ENCODE measurements around the gene NOL6. TPM values are rescaled to one million over a fixed set of nuclear protein-coding genes. Genes with fewer than 3 reads are reported as not detected.

NOL6 gene
- total RNA-seq, 1 donor from 2014 or later: 60.1 TPM

DNA sequence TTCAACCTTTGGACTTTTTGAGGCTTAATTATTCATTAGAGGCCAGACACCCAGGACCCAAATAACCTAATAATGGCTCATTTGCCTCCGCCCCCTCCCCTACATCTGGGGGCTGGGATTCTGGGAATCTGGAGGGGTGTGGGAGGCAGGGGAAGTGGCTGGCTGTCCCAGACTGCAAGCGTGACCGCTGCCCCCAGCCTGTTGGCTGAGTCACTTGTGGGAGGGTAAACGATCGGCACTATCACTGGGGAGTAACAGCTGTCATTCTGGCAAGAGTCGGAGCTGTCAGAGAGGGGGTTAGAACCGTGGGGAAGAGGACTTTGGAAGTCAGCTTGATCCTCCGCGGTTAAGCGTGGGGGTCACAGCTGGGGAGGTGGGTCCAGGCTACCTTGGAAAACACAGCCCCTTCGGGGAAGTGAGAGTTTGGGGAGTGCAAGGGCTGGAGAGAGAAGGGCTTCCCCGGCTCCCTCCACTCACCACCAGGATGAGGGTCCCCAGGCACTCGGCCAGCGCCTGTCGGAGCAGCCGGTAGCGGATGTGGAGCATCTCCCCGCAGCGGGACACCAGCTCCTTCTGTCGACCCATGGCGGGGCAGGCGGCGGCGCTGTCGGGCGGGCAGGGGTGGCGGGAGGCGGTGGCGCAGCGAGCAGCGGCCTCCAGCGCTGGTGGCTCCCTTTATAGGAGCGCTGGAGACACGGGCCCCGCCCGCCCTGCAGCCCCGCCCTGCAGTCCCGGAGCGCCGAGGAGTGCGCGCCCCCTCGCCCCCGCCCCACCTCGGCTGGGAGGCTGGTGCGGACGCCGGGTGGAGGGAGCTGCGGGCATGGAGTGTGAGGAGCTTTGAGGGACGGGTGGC is 26.6 kb downstream of the NOL6 start, which contains the start of gene AQP3:
Gene AQP3, minus strand, starts transcription at position 648 of the 853 bp plus-strand sequence. Its CDS starts 63 bp downstream, at position 585.
- H3K4me3 ChIP-seq (ENCODE audit: insufficient read depth, low read depth, low read length): peak within 1 kb of the TSS; percentile 52
- Mint-ChIP-seq H3K4me1 (ENCODE audit: low read depth, unreplicated experiment) (peaks cover 26% of the 10 kb centered on the region), H3K27me3 (ENCODE audit: low read depth, unreplicated experiment) (peaks cover 21% of the 10 kb centered on the region), H3K36me3 (ENCODE audit: low read depth, unreplicated experiment) (no peaks in the 10 kb centered on the region), H3K27ac (ENCODE audit: unreplicated experiment) (peak within 1 kb of the TSS; percentile 94), H3K4me3 (ENCODE audit: unreplicated experiment) (peak within 1 kb of the TSS; percentile 82), H3K9me3 (ENCODE audit: unreplicated experiment) (peaks cover 2% of the 10 kb centered on the region)
- H3K9ac ChIP-seq (ENCODE audit: low read length): peak within 1 kb of the TSS; percentile 45
- H3K36me3 ChIP-seq (ENCODE audit: insufficient read depth, low read length): no peaks in the 10 kb centered on the region
- H3K27ac ChIP-seq (ENCODE audit: low read depth, low read length): no peak within 1 kb of the TSS
- H3K4me1 ChIP-seq (ENCODE audit: insufficient read depth, low read length): peaks cover 15% of the 10 kb centered on the region
- H3K79me2 ChIP-seq (ENCODE audit: insufficient read depth, low read length): no peaks in the 10 kb centered on the region
- DNase-seq (ENCODE audit: low read depth) (peak; percentile 47), FAIRE-seq (no peak)
- H2AFZ ChIP-seq (ENCODE audit: low read depth, low read length): peak within 1 kb of the TSS; percentile 83
- no peaks in the 10 kb centered on the region for H4K20me1 ChIP-seq (ENCODE audit: insufficient read depth, low read length)
- no peak for TF ChIP-seq EZH2 (IDR thresholded peaks at IDR 0.05; ENCODE audit: insufficient read depth, low read length)
- TF ChIP-seq, protein P1, sequence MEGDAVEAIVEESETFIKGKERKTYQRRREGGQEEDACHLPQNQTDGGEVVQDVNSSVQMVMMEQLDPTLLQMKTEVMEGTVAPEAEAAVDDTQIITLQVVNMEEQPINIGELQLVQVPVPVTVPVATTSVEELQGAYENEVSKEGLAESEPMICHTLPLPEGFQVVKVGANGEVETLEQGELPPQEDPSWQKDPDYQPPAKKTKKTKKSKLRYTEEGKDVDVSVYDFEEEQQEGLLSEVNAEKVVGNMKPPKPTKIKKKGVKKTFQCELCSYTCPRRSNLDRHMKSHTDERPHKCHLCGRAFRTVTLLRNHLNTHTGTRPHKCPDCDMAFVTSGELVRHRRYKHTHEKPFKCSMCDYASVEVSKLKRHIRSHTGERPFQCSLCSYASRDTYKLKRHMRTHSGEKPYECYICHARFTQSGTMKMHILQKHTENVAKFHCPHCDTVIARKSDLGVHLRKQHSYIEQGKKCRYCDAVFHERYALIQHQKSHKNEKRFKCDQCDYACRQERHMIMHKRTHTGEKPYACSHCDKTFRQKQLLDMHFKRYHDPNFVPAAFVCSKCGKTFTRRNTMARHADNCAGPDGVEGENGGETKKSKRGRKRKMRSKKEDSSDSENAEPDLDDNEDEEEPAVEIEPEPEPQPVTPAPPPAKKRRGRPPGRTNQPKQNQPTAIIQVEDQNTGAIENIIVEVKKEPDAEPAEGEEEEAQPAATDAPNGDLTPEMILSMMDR (IDR thresholded peaks at IDR 0.05; ENCODE audit: insufficient read depth, low read depth, low read length): no peak
- no peaks in the 10 kb centered on the region for H3K27me3 ChIP-seq (ENCODE audit: insufficient read depth, low read length)
- H3K4me2 ChIP-seq (ENCODE audit: low read length): peak within 1 kb of the TSS; percentile 88
- no peaks in the 10 kb centered on the region for H3K9me3 ChIP-seq (ENCODE audit: insufficient read depth, low read depth, low read length)

DNA sequence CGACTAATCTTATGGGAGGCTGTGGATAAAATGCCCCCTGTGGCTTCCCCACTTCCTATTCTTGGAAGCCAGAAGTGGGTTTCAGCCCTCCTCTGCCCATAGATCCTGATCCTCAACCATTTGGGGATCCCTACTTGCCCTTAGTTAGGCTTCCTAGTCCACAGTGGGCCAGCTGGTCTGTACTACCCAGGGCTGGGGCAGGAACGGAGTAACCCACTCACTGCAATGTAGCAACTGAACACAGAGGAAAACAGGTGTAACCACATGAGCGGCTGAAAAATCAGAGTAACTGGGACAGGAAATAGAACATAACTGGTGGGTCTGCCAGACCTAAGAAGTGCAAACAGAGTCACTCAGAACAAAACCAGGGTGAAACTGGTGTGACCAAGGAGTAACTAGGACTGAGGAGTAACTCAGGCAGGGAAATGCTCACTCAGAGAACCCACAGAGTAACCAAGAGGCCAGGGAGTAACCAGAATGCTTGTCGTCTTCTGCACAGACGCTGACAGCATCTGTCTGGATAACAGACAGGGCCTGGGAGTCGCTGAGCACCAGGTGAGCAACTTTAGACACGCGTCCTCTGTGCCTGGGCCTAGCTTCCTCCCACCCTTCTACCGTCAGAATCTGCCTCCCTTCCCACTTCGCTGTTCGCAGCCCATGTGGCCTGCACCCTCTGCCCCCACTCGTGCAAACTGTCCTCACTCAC is 27.3 kb downstream of the NOL6 start:
- Histone ChIP-seq H3K36me3 (ENCODE audit: insufficient read depth, low read length) (no peaks in the 10 kb centered on the region), H4K20me1 (ENCODE audit: insufficient read depth, low read length) (no peaks in the 10 kb centered on the region), H3K27ac (ENCODE audit: low read depth, low read length) (no peak overlapping the region), H2AFZ (ENCODE audit: low read depth, low read length) (peak overlapping the region; percentile 83), H3K79me2 (ENCODE audit: insufficient read depth, low read length) (no peaks in the 10 kb centered on the region), H3K9ac (ENCODE audit: low read length) (no peak overlapping the region), H3K4me1 (ENCODE audit: insufficient read depth, low read length) (peaks cover 15% of the 10 kb centered on the region), H3K27me3 (ENCODE audit: insufficient read depth, low read length) (no peaks in the 10 kb centered on the region), H3K4me2 (ENCODE audit: low read length) (peak overlapping the region; percentile 88), H3K9me3 (ENCODE audit: insufficient read depth, low read depth, low read length) (no peaks in the 10 kb centered on the region), H3K4me3 (ENCODE audit: insufficient read depth, low read depth, low read length) (peak overlapping the region; percentile 52)
- Mint-ChIP-seq H3K9me3 (ENCODE audit: unreplicated experiment) (peaks cover 2% of the 10 kb centered on the region), H3K4me3 (ENCODE audit: unreplicated experiment) (peak overlapping the region; percentile 82), H3K27me3 (ENCODE audit: low read depth, unreplicated experiment) (peaks cover 23% of the 10 kb centered on the region), H3K4me1 (ENCODE audit: low read depth, unreplicated experiment) (peaks cover 26% of the 10 kb centered on the region), H3K36me3 (ENCODE audit: low read depth, unreplicated experiment) (peaks cover 2% of the 10 kb centered on the region), H3K27ac (ENCODE audit: unreplicated experiment) (peak overlapping the region; percentile 94)
- FAIRE-seq (no peak), DNase-seq (ENCODE audit: low read depth) (no peak)
- TF ChIP-seq EZH2 (IDR thresholded peaks at IDR 0.05; ENCODE audit: insufficient read depth, low read length): no peak
- TF ChIP-seq, protein P1 (IDR thresholded peaks at IDR 0.05; ENCODE audit: insufficient read depth, low read depth, low read length): no peak
